Measurements from ENCODE around the gene LDB2. TPM values are rescaled to one million over a fixed set of nuclear protein-coding genes. Genes with fewer than 3 reads are reported as not detected.

Gene LDB2
- total and polyA plus RNA-seq, 4 donors, result 41.7 to 88.2 (median 61.9) TPM

- no peak for DNase-seq (ENCODE audit: low read depth in 4 of 6, low spot score in 6 of 6)
- no peaks in the 10 kb centered on the region for H3K27me3 ChIP-seq (ENCODE audit: control insufficient read depth, insufficient read depth, low read length)
- H3K27ac ChIP-seq (ENCODE audit: low read depth, low read length), result no peak overlapping the region
- H3K9me3 ChIP-seq (ENCODE audit: control insufficient read depth, insufficient read depth, low read length), result no peaks in the 10 kb centered on the region
- WGBS (ENCODE audit: insufficient coverage), result no CpG with 5 or more reads among the region's 3 CpGs
- no peaks in the 10 kb centered on the region for H3K36me3 ChIP-seq (ENCODE audit: control insufficient read depth, insufficient read depth, low read length)
- H3K4me3 ChIP-seq (ENCODE audit: low read depth, low read length), result no peak overlapping the region
- H3K4me1 ChIP-seq (ENCODE audit: control insufficient read depth, insufficient read depth, low read length), result no peaks in the 10 kb centered on the region
These were observed 97.1 kb downstream of the LDB2 start for GRCh38 chr4:16801356-16801755.

- Histone ChIP-seq H3K27me3 (ENCODE audit: control insufficient read depth, insufficient read depth, low read length) (no peaks in the 10 kb centered on the region), H3K27ac (ENCODE audit: low read depth, low read length) (no peak overlapping the region), H3K9me3 (ENCODE audit: control insufficient read depth, insufficient read depth, low read length) (no peaks in the 10 kb centered on the region), H3K36me3 (ENCODE audit: control insufficient read depth, insufficient read depth, low read length) (no peaks in the 10 kb centered on the region), H3K4me1 (ENCODE audit: control insufficient read depth, insufficient read depth, low read length) (no peaks in the 10 kb centered on the region), H3K4me3 (ENCODE audit: low read depth, low read length) (no peak overlapping the region)
- peak in 2 of 6 donors; percentile 62 to 81 for DNase-seq (ENCODE audit: low read depth in 4 of 6, low spot score in 6 of 6)
- 41% methylated on average over 6 of the region's 9 CpGs for WGBS (ENCODE audit: insufficient coverage)
These were observed 103.5 kb downstream of the LDB2 start for GRCh38 chr4:16794816-16795445.

GRCh38 chr4:16791460-16791859 is 107.0 kb downstream of the LDB2 start:
- no peaks in the 10 kb centered on the region for H3K27me3 ChIP-seq (ENCODE audit: control insufficient read depth, insufficient read depth, low read length)
- no peaks in the 10 kb centered on the region for H3K9me3 ChIP-seq (ENCODE audit: control insufficient read depth, insufficient read depth, low read length)
- 93% methylated on average over 4 of the region's 6 CpGs for WGBS (ENCODE audit: insufficient coverage)
- peaks cover 5% of the 10 kb centered on the region for H3K4me1 ChIP-seq (ENCODE audit: control insufficient read depth, insufficient read depth, low read length)
- H3K27ac ChIP-seq (ENCODE audit: low read depth, low read length), result no peak overlapping the region
- no peaks in the 10 kb centered on the region for H3K36me3 ChIP-seq (ENCODE audit: control insufficient read depth, insufficient read depth, low read length)
- H3K4me3 ChIP-seq (ENCODE audit: low read depth, low read length), result no peak overlapping the region
- DNase-seq (ENCODE audit: low read depth in 4 of 6, low spot score in 6 of 6), result no peak

GRCh38 chr4:16790508-16790907 is 107.9 kb downstream of the LDB2 start:
- H3K36me3 ChIP-seq (ENCODE audit: control insufficient read depth, insufficient read depth, low read length), result no peaks in the 10 kb centered on the region
- H3K4me1 ChIP-seq (ENCODE audit: control insufficient read depth, insufficient read depth, low read length), result peaks cover 5% of the 10 kb centered on the region
- H3K27ac ChIP-seq (ENCODE audit: low read depth, low read length), result no peak overlapping the region
- WGBS (ENCODE audit: insufficient coverage), result 96% methylated on average over 7 of the region's 8 CpGs
- H3K4me3 ChIP-seq (ENCODE audit: low read depth, low read length), result no peak overlapping the region
- DNase-seq (ENCODE audit: low read depth in 4 of 6, low spot score in 6 of 6), result no peak
- no peaks in the 10 kb centered on the region for H3K27me3 ChIP-seq (ENCODE audit: control insufficient read depth, insufficient read depth, low read length)
- H3K9me3 ChIP-seq (ENCODE audit: control insufficient read depth, insufficient read depth, low read length), result no peaks in the 10 kb centered on the region

GRCh38 chr4:16788868-16789267 is 109.6 kb downstream of the LDB2 start:
- peak in 2 of 6 donors; percentile 73 to 83 for DNase-seq (ENCODE audit: low read depth in 4 of 6, low spot score in 6 of 6)
- Histone ChIP-seq H3K9me3 (ENCODE audit: control insufficient read depth, insufficient read depth, low read length) (no peaks in the 10 kb centered on the region), H3K27ac (ENCODE audit: low read depth, low read length) (no peak overlapping the region), H3K4me1 (ENCODE audit: control insufficient read depth, insufficient read depth, low read length) (peaks cover 9% of the 10 kb centered on the region), H3K4me3 (ENCODE audit: low read depth, low read length) (no peak overlapping the region), H3K36me3 (ENCODE audit: control insufficient read depth, insufficient read depth, low read length) (no peaks in the 10 kb centered on the region), H3K27me3 (ENCODE audit: control insufficient read depth, insufficient read depth, low read length) (no peaks in the 10 kb centered on the region)
- WGBS (ENCODE audit: insufficient coverage), result 28% methylated on average over 2 of the region's 3 CpGs

- no peak overlapping the region for H3K4me3 ChIP-seq (ENCODE audit: low read depth, low read length)
- no peaks in the 10 kb centered on the region for H3K27me3 ChIP-seq (ENCODE audit: control insufficient read depth, insufficient read depth, low read length)
- H3K27ac ChIP-seq (ENCODE audit: low read depth, low read length), result no peak overlapping the region
- 60% methylated on average over 3 of the region's 6 CpGs for WGBS (ENCODE audit: insufficient coverage)
- DNase-seq (ENCODE audit: low read depth in 4 of 6, low spot score in 6 of 6), result peak in 2 of 6 donors; percentile 38 to 66
- H3K4me1 ChIP-seq (ENCODE audit: control insufficient read depth, insufficient read depth, low read length), result peaks cover 9% of the 10 kb centered on the region
- H3K9me3 ChIP-seq (ENCODE audit: control insufficient read depth, insufficient read depth, low read length), result no peaks in the 10 kb centered on the region
- H3K36me3 ChIP-seq (ENCODE audit: control insufficient read depth, insufficient read depth, low read length), result no peaks in the 10 kb centered on the region
These were observed 112.5 kb downstream of the LDB2 start for GRCh38 chr4:16785793-16786527.

- Histone ChIP-seq H3K27me3 (ENCODE audit: control insufficient read depth, insufficient read depth, low read length) (no peaks in the 10 kb centered on the region), H3K9me3 (ENCODE audit: control insufficient read depth, insufficient read depth, low read length) (no peaks in the 10 kb centered on the region), H3K36me3 (ENCODE audit: control insufficient read depth, insufficient read depth, low read length) (no peaks in the 10 kb centered on the region), H3K27ac (ENCODE audit: low read depth, low read length) (peak overlapping the region; percentile 44), H3K4me3 (ENCODE audit: low read depth, low read length) (no peak overlapping the region), H3K4me1 (ENCODE audit: control insufficient read depth, insufficient read depth, low read length) (peaks cover 5% of the 10 kb centered on the region)
- DNase-seq (ENCODE audit: low read depth in 4 of 6, low spot score in 6 of 6), result no peak
- 51% methylated on average over 4 of the region's 4 CpGs for WGBS (ENCODE audit: insufficient coverage)
These were observed 115.3 kb downstream of the LDB2 start for GRCh38 chr4:16783119-16783518.

GRCh38 chr4:16779028-16779675 is 119.3 kb downstream of the LDB2 start:
- no peaks in the 10 kb centered on the region for H3K9me3 ChIP-seq (ENCODE audit: control insufficient read depth, insufficient read depth, low read length)
- peak in 2 of 6 donors; percentile 52 to 66 for DNase-seq (ENCODE audit: low read depth in 4 of 6, low spot score in 6 of 6)
- H3K27me3 ChIP-seq (ENCODE audit: control insufficient read depth, insufficient read depth, low read length), result no peaks in the 10 kb centered on the region
- H3K27ac ChIP-seq (ENCODE audit: low read depth, low read length), result peak overlapping the region; percentile 22
- H3K4me1 ChIP-seq (ENCODE audit: control insufficient read depth, insufficient read depth, low read length), result no peaks in the 10 kb centered on the region
- no peak overlapping the region for H3K4me3 ChIP-seq (ENCODE audit: low read depth, low read length)
- 49% methylated on average over 9 of the region's 10 CpGs for WGBS (ENCODE audit: insufficient coverage)
- no peaks in the 10 kb centered on the region for H3K36me3 ChIP-seq (ENCODE audit: control insufficient read depth, insufficient read depth, low read length)

- Histone ChIP-seq H3K36me3 (ENCODE audit: control insufficient read depth, insufficient read depth, low read length) (no peaks in the 10 kb centered on the region), H3K27ac (ENCODE audit: low read depth, low read length) (no peak overlapping the region), H3K27me3 (ENCODE audit: control insufficient read depth, insufficient read depth, low read length) (no peaks in the 10 kb centered on the region), H3K4me1 (ENCODE audit: control insufficient read depth, insufficient read depth, low read length) (no peaks in the 10 kb centered on the region), H3K4me3 (ENCODE audit: low read depth, low read length) (no peak overlapping the region), H3K9me3 (ENCODE audit: control insufficient read depth, insufficient read depth, low read length) (no peaks in the 10 kb centered on the region)
- DNase-seq (ENCODE audit: low read depth in 4 of 6, low spot score in 6 of 6), result no peak
- WGBS (ENCODE audit: insufficient coverage), result 69% methylated on average over 3 of the region's 3 CpGs
These were observed 120.7 kb downstream of the LDB2 start for GRCh38 chr4:16777726-16778125.
